GM12878 (cell line): ENCODE results near the gene DTL. TPM values are rescaled to one million over a fixed set of nuclear protein-coding genes. Genes with fewer than 3 reads are reported as not detected.

Source experiments
- BACH1 ChIP-seq: fragments of 450-650 bp; IDR thresholded peaks from 2 replicates; pipeline ENCODE4 v1.6.1; 2017; ENCODE audit warnings: mild to moderate bottlenecking, borderline replicate concordance
- BRCA1 ChIP-seq: IDR thresholded peaks from 2 replicates; pipeline ENCODE4 v1.6.1; 2011; ENCODE audit warnings: low read depth, low read length, improper control_type of control experiment
- CBFB ChIP-seq: IDR thresholded peaks from 2 replicates; pipeline ENCODE4 v1.6.1; 2016; ENCODE audit warnings: antibody characterized with exemption, low read depth
- CEBPZ ChIP-seq: fragments of 150-350 bp; IDR thresholded peaks from 2 replicates; pipeline ENCODE4 v1.6.1; 2016; ENCODE audit warnings: low read depth, low read length
- IKZF2 ChIP-seq, 2 experiments: fragments of 450-650 bp; IDR thresholded peaks; 2 replicates each; pipeline ENCODE4 v1.6.1; 2017; ENCODE audit warnings: mild to moderate bottlenecking in 2 of 2, moderate library complexity in 2 of 2
- RELB ChIP-seq: fragments of 450-650 bp; IDR thresholded peaks from 2 replicates; pipeline ENCODE4 v1.6.1; 2017; ENCODE audit warnings: low read depth, mild to moderate bottlenecking, moderate library complexity
- REST ChIP-seq: IDR thresholded peaks from 2 replicates; pipeline ENCODE4 v1.6.1; 2012; ENCODE audit warnings: mild to moderate bottlenecking, low read depth, low read length
- STAT3 ChIP-seq: IDR thresholded peaks from 2 replicates; pipeline ENCODE4 v1.6.1; 2011; ENCODE audit warnings: low read depth, low read length, improper control_type of control experiment
- ZBTB4 ChIP-seq: fragments of 450-650 bp; formaldehyde crosslinking; IDR thresholded peaks from 2 replicates; pipeline ENCODE4 v1.4.0; 2022; ENCODE audit warnings: mild to moderate bottlenecking, moderate library complexity
- polyA plus RNA-seq, 11 experiments: library from polyadenylated mRNA; depleted of rRNA in 4 of 11; unstranded in 6 of 11; stranded (reverse) in 5 of 11; fragments of >200 nt; fragmentation: Nextera tagmentation in 4 of 11; fragmentation: Illumina TruSeq in 1 of 11; extraction: Ambion mirVana in 4 of 11; extraction: Trizol in 1 of 11; gene quantifications; 1 replicate in 1 of 11; 2 replicates in 10 of 11; pipeline versions ENCODE4 v1.2.1 to v1.2.3, GENCODE V29; 2011 to 2016; ENCODE audit warnings: inconsistent platforms in 2 of 11, missing spikeins in 2 of 11, low read depth in 1 of 11
- total RNA-seq, 4 experiments: library from RNA; depleted of rRNA in 3 of 4; stranded (reverse); fragments of >200 nt in 3 of 4; fragmentation: Illumina TruSeq in 1 of 4; extraction: Trizol in 1 of 4; gene quantifications; 2 replicates each; pipeline versions ENCODE4 v1.2.1 to v1.2.3, GENCODE V29; 2013 to 2021
- TF ChIP-seq, protein P1 (sequence below): fragments of 450-650 bp; IDR thresholded peaks from 2 replicates; pipeline ENCODE4 v1.6.1; 2017; ENCODE audit warnings: mild to moderate bottlenecking, moderate library complexity
- TF ChIP-seq, protein P2 (sequence below): IDR thresholded peaks from 2 replicates; pipeline ENCODE4 v1.6.1; 2011; ENCODE audit warnings: low read depth, low read length, improper control_type of control experiment, borderline replicate concordance

The DTL gene
- total and polyA plus RNA-seq, 10 of the 15 experiments (the other 5 are each of a cell fraction or from before 2014, with no cell fraction given), result 24.1 to 73.4 (median 52.2) TPM

- TF ChIP-seq, protein P1, sequence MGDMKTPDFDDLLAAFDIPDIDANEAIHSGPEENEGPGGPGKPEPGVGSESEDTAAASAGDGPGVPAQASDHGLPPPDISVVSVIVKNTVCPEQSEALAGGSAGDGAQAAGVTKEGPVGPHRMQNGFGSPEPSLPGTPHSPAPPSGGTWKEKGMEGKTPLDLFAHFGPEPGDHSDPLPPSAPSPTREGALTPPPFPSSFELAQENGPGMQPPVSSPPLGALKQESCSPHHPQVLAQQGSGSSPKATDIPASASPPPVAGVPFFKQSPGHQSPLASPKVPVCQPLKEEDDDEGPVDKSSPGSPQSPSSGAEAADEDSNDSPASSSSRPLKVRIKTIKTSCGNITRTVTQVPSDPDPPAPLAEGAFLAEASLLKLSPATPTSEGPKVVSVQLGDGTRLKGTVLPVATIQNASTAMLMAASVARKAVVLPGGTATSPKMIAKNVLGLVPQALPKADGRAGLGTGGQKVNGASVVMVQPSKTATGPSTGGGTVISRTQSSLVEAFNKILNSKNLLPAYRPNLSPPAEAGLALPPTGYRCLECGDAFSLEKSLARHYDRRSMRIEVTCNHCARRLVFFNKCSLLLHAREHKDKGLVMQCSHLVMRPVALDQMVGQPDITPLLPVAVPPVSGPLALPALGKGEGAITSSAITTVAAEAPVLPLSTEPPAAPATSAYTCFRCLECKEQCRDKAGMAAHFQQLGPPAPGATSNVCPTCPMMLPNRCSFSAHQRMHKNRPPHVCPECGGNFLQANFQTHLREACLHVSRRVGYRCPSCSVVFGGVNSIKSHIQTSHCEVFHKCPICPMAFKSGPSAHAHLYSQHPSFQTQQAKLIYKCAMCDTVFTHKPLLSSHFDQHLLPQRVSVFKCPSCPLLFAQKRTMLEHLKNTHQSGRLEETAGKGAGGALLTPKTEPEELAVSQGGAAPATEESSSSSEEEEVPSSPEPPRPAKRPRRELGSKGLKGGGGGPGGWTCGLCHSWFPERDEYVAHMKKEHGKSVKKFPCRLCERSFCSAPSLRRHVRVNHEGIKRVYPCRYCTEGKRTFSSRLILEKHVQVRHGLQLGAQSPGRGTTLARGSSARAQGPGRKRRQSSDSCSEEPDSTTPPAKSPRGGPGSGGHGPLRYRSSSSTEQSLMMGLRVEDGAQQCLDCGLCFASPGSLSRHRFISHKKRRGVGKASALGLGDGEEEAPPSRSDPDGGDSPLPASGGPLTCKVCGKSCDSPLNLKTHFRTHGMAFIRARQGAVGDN, result no peak
- TF ChIP-seq, protein P2, sequence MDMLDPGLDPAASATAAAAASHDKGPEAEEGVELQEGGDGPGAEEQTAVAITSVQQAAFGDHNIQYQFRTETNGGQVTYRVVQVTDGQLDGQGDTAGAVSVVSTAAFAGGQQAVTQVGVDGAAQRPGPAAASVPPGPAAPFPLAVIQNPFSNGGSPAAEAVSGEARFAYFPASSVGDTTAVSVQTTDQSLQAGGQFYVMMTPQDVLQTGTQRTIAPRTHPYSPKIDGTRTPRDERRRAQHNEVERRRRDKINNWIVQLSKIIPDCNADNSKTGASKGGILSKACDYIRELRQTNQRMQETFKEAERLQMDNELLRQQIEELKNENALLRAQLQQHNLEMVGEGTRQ, result no peak
- TF ChIP-seq CEBPZ, result no peak
- no peak for TF ChIP-seq CBFB
- no peak for TF ChIP-seq BRCA1
- TF ChIP-seq ZBTB4 (CRISPR knock-in tag), result no peak
- no peak for TF ChIP-seq STAT3
- TF ChIP-seq BACH1, result no peak
- TF ChIP-seq REST, result no peak
- peak; percentile 77; the same call in 1 of the 2 replicates for TF ChIP-seq RELB
- peak; percentile 39 to 61; a peak in 2 of 4 replicates for TF ChIP-seq IKZF2 (IDR thresholded peaks at IDR 0.05)
Observed at GRCh38 chr1:212089560-212090163, 54.1 kb downstream of the DTL start (continued).
